Ishikawa (cell line): ENCODE data around the gene TBCD.

Experiments used
- CEBPB ChIP-seq: IDR thresholded peaks from 2 replicates; pipeline ENCODE4 v1.6.1; 2012
- CREB1 ChIP-seq: IDR thresholded peaks from 2 replicates; pipeline ENCODE4 v1.6.1; 2012; ENCODE audit warnings: low read depth
- EGR1 ChIP-seq: IDR thresholded peaks from 2 replicates; pipeline ENCODE4 v1.6.1; 2012
- EP300 ChIP-seq: IDR thresholded peaks from 2 replicates; pipeline ENCODE4 v1.6.1; 2012; ENCODE audit warnings: borderline replicate concordance
- FOXM1 ChIP-seq: IDR thresholded peaks from 2 replicates; pipeline ENCODE4 v1.6.1; 2012; ENCODE audit warnings: low read depth, borderline replicate concordance
- MAX ChIP-seq: IDR thresholded peaks from 2 replicates; pipeline ENCODE4 v1.6.1; 2012
- NFIC ChIP-seq: IDR thresholded peaks from 2 replicates; pipeline ENCODE4 v1.6.1; 2012
- RAD21 ChIP-seq: IDR thresholded peaks from 2 replicates; pipeline ENCODE4 v1.6.1; 2012; ENCODE audit warnings: low read depth
- REST ChIP-seq: IDR thresholded peaks from 2 replicates; pipeline ENCODE4 v1.6.1; 2012; ENCODE audit warnings: low read depth, mild to moderate bottlenecking
- TAF1 ChIP-seq: IDR thresholded peaks from 2 replicates; pipeline ENCODE4 v1.6.1; 2012; ENCODE audit warnings: low read depth, mild to moderate bottlenecking
- TCF12 ChIP-seq: IDR thresholded peaks from 2 replicates; pipeline ENCODE4 v1.6.1; 2012; ENCODE audit warnings: low read depth
- TEAD4 ChIP-seq: IDR thresholded peaks from 2 replicates; pipeline ENCODE4 v1.6.1; 2012
- USF1 ChIP-seq: IDR thresholded peaks from 2 replicates; pipeline ENCODE4 v1.6.1; 2012
- YY1 ChIP-seq: IDR thresholded peaks from 2 replicates; pipeline ENCODE4 v1.6.1; 2012; ENCODE audit warnings: low read depth
- ZBTB7A ChIP-seq: IDR thresholded peaks from 2 replicates; pipeline ENCODE4 v1.6.1; 2012; ENCODE audit warnings: low read depth

TBCD gene

GRCh38 chr17:82813299-82814051 lies 61.6 kb downstream of the TBCD start:
- TF ChIP-seq TCF12: no peak
- no peak for TF ChIP-seq CREB1
- TF ChIP-seq ZBTB7A: no peak
- no peak for TF ChIP-seq TEAD4
- no peak for TF ChIP-seq MAX

- TF ChIP-seq TCF12 (no peak), TAF1 (no peak), CEBPB (no peak), REST (no peak), ZBTB7A (no peak), EGR1 (no peak), USF1 (no peak), NFIC (no peak), FOXM1 (no peak), EP300 (no peak), MAX (no peak), CREB1 (no peak), YY1 (no peak), TEAD4 (no peak), RAD21 (no peak)
These were observed 63.0 kb downstream of the TBCD start for GRCh38 chr17:82814834-82815233.

GRCh38 chr17:82815354-82815753 lies 63.5 kb downstream of the TBCD start:
- TF ChIP-seq NFIC: no peak
- TF ChIP-seq FOXM1: no peak
- TF ChIP-seq TEAD4: no peak
- no peak for TF ChIP-seq EGR1
- TF ChIP-seq TCF12: no peak
- TF ChIP-seq RAD21: no peak
- TF ChIP-seq REST: no peak
- no peak for TF ChIP-seq CEBPB
- TF ChIP-seq CREB1: no peak

- peak; percentile 81 for TF ChIP-seq CEBPB
- TF ChIP-seq TCF12: no peak
These were observed 64.0 kb downstream of the TBCD start for GRCh38 chr17:82815790-82816305.

- TF ChIP-seq MAX (no peak), TEAD4 (no peak), YY1 (no peak), NFIC (no peak), CREB1 (no peak), REST (no peak), TCF12 (no peak), FOXM1 (no peak), EP300 (no peak), EGR1 (no peak), TAF1 (no peak), CEBPB (no peak), ZBTB7A (no peak), RAD21 (no peak)
These were observed 64.5 kb downstream of the TBCD start for GRCh38 chr17:82816358-82816757.
